Gastrocnemius medialis (tissue), 4 donors: ENCODE measurements around the gene AACS.

Experiments used
- CTCF ChIP-seq, 5 experiments: fragments of 450-650 bp in 3 of 5; fragments of 200-600 bp in 2 of 5; sonication (generic) in 2 of 5; IDR thresholded peaks in 4 of 5; conservative IDR thresholded peaks in 1 of 5; 1 replicate in 4 of 5; 2 replicates in 1 of 5; pipeline ENCODE4 v1.5.1; 2016 to 2019; ENCODE audit warnings: antibody characterized with exemption in 5 of 5, mild to moderate bottlenecking in 3 of 5, moderate library complexity in 3 of 5
- POLR2A ChIP-seq, 2 donors: fragments of 450-650 bp; IDR thresholded peaks; one replicate each; pipeline ENCODE4 v1.6.1; 2017; ENCODE audit warnings: antibody characterized with exemption in 2 of 2, mild to moderate bottlenecking in 2 of 2, moderate library complexity in 2 of 2

DNA sequence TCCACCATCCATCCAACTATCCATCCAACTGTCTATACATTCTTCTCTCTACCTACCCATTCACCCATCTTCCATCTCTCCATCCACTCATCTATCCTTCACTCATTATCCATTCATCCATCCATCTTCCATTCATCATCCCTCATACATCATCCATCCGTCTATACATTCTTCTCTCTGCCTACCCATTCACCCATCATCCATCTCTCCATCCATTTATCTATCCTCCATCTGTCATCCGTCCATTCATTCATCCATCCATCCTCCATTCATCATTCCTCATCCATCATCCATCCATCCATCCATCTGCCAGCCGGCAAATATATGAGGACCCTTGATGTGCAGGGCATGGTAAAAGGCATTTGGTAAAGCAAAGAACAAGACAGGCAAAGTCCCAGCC lies 25.2 kb downstream of the AACS start:
- no peak for TF ChIP-seq CTCF (IDR thresholded peaks at IDR 0.05 in 4 of 5, conservative IDR thresholded peaks at IDR 0.05 in 1 of 5)
- TF ChIP-seq POLR2A (IDR thresholded peaks at IDR 0.05): no peak
